Hippocampal formation (tissue), 2 donors: ENCODE measurements around the gene MAB21L2.
"Not testable (repeated sequence)": the region's sequence is repeated elsewhere in the genome, so short reads cannot be mapped to it uniquely, and the experiment has no call there.

ENCODE experiments used
- DNase-seq, 2 donors: peaks; one replicate each; lab custom pipeline; 2025; lab: John Stamatoyannopoulos, UW

MAB21L2 gene

DNA sequence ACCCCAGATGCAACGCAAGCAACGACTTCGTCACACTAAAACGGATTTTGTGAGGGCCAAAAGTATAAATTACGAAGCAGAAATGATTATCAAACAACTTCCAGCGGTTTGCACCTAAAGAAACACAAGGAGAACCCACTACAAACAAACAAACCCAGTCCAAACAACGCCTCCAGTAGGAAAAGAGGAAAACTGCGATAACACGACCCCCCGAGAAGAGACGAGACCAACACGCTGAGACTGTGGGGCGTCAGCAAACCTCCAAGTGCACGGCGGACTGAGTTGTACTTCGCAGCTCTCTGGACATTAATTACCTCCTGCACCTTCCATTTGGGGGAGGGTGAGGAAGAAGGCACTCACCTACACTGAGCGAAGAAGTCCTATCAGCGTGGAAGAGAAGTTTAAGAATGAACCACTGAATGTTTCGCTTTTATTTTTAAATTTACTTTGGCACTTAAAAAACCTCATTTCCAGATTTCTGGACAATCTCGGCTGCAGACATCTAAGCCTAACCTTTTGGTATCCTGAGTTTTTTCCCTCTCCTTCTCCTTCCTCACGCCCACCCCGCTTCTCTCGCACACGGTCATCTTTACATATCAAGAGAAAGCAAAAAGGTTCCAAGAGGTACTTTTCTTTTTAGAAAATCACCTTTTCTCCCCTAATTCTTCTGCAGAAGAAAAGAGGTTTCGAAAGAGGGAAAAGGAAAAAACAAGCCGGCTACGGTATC is at the start of gene MAB21L2:
MAB21L2 (plus strand) TSS at position 6 of the 727 bp plus-strand sequence. CDS start 879 bp downstream, outside the sequence.
- no peak for DNase-seq

DNA sequence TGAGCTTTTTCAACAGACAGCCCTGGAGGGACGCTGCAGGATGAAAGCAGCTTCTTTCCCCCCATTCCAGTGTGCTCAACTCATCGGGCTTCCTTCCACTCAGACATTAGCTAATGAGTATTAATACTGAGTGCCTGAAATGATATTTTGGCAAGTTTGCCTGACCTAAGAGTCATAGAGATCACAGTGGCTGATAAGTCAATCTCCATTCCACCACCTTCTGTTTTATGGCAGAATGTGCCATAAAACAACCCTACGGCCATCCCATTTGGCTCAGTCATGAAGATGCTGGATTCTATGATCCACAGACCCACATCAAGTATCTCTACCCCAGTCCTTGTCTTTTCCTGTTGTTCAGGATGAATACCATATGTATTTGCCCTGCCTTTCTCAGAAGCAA is 48.3 kb upstream of the MAB21L2 start:
- DNase-seq, result no peak

DNA sequence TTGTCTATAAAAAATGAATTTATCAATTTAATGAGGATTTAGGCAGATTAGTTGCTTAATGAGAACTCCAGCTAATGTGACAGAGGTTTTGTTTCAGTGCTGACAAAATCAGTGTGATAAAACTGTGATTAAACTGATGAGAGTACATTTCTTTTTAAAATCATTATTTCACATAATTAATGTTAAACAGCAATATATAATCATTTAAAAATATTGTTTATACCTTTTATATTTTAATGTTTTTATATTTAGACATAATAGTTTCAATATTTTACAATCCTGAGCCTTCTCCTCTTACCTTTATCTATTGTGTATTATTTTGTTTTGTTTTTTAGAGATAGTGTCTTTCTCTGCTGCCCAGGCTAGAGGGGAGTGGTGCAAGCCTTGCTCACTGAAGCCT is 47.1 kb upstream of the MAB21L2 start:
- no peak for DNase-seq

DNA sequence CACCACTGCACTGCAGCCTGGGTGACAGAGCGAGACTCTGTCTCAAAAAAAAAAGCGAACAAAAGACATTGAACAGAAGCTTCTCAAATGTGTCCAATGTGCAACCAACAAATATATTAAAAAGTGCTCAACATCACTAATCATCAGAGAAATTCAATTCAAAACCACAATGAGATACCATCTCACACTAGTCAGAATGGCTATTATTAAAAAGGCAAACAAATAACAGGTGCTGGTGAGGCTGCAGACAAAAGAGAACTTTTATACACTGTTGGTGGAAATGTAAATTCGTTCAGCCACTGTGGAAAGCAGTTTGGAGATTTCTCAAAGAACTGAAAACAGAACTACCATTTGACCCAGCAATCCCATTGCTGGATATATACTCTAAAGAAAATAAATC is 44.0 kb upstream of the MAB21L2 start:
- DNase-seq, result not testable (repeated sequence)

- no peak for DNase-seq
Measured at GRCh38 chr4:150540536-150540935, 41.4 kb upstream of the MAB21L2 start.

GRCh38 chr4:150540959-150541360 is 41.0 kb upstream of the MAB21L2 start:
- DNase-seq, result no peak

DNA sequence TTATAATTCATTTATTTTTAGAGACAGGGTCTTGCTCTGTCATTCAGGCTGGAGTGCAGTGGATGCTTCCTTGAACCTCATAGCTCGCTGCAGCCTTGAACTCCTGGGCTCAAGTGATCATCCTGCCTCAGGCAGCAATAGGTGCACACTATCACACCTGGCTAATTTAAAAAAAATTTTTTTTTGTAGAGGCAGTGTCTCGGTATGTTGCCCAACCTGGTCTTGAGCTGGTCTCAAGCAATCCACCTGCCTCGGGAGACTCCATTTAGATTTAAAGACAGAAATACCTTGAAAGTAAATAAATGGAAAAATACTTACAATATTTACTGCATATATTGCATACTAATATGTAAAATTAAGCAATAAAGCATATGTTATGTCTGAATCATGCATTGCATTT is 40.3 kb upstream of the MAB21L2 start:
- no peak for DNase-seq

DNA sequence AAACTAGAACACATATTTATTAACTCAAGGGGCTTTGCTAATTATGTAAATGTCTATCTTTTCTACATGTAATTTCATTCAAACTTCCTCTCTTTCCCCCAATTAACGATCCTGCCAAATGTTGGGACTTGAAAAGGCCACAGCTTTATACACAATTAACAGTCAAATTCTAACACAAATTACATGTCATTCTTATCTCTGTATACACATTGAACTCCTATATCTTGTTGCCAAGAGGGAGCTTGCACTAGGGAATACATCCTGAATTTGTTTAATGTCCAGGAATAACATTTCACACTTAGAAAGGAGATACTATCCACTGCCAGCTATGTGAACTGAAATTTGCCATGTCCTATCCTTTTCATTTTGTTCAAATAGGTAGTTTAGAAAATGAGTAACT is 38.9 kb upstream of the MAB21L2 start:
- no peak for DNase-seq

- no peak for DNase-seq
Measured at GRCh38 chr4:150546286-150546685, 35.7 kb upstream of the MAB21L2 start.

DNA sequence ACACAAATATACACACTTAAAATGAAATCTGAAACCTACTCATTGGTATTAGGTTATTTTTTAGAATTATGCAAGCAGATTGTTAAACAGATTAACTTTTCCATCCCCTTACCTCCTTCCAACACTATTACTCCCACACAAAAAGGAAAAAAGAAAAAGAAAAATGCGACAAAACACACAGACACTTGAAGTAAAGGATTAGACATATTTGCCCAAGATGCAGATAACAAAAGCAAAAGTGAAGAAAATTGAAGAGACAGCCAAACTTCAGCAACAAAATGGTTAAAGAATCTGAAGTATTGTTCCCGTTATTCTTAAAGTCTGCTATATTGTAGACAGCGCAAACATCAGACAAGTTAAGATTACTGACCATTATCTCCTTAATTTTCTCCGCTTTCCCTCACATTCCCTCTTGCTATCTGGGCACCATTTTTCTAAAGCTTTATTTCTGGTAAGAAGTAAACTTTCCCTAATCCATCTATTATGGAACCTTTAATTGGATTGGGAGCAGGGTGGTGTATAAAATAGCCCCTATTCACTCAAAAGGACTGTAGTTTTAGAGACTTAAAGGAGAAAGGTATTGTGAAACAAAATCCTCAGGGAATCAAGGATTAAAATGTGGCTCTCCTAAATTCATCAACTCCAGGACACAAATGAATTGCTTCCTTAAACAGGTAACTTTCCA is 34.7 kb upstream of the MAB21L2 start:
- DNase-seq, result no peak

- not testable (repeated sequence) for DNase-seq
Measured at GRCh38 chr4:150557811-150558210, 24.1 kb upstream of the MAB21L2 start.

GRCh38 chr4:150561143-150561737 is 20.7 kb upstream of the MAB21L2 start:
- no peak for DNase-seq

DNA sequence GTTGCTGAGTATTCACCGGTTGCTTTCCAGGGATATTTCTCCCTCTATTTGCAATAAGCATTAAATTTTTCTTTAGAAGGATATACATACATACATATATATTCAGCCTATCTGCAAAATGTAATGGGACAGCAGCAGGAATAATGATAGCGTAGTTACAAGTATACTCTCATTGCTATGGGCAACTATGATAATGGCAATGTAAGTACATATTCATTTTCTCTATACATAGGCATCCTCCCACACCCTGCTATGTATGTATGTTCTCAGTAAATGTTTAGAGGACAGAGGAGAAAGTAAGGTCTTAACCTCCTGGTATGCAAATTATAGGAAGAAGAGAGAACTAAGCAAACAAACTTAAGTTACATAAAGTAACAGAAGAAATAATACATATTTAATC is 19.7 kb upstream of the MAB21L2 start:
- no peak for DNase-seq

DNA sequence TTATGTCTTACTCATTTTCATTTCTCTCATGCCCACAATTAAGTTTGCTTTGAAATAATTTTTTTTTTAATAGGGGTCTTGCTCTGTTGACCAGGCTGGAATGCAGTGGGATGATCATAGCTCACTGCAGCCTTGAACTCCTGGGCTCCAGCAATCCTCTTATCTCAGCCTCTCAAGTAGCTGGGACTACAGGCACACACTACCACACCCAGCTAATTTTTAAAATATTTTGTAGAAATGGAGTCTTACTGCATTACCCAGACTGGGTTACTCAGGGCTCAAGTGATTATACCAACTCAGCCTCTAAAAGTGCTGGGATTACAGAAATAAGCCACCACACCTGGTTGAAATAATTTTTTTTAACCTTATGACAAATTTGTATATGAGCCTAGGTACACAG is 19.2 kb upstream of the MAB21L2 start:
- DNase-seq, result no peak

- not testable (repeated sequence) for DNase-seq
Measured at GRCh38 chr4:150564967-150565366, 17.0 kb upstream of the MAB21L2 start.

DNA sequence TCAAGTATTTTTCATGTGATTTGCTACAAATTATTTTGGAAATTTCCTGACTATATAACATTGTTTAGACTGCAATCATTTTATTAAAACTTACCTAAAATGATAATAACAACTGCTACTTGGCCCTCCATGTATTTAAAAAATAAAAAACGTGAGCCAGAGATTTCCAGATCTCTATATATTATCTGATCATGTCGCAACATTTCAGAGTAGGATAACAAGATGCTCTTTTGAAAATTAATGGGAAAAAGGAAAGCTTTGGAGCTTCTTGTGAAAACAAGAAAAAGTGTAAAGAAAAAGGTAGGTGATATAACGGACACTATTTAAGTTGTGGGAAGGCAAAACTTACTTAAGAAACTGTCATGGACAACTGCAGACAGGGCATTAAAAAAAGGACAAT is 14.9 kb upstream of the MAB21L2 start:
- DNase-seq, result no peak

DNA sequence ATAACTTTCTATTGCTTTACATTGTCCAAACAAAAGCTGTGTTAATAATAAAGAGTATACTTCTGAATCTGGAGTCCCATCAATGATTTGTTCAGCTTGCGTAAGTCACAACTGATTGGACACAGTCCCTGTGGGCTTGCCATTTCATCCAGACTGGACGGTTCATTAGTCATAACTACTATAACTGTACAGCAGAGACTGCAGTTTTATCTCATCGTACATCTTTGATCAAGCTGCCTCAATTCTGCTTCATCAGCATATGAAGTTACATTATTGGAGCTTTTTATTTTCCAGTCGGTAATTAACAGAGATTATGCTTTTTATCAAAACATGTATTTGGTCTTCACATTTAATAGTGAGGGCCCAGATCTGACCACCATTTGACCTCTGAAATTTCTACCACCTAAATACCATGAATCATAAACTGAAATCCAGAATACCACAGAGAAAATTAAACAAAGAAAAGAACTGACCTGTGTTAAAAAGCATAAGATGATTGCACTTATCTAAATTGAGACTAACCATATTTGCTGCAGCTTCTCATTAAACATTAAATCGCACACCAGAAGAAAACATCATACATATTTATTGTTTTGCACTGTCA is 12.5 kb upstream of the MAB21L2 start:
- no peak for DNase-seq

DNA sequence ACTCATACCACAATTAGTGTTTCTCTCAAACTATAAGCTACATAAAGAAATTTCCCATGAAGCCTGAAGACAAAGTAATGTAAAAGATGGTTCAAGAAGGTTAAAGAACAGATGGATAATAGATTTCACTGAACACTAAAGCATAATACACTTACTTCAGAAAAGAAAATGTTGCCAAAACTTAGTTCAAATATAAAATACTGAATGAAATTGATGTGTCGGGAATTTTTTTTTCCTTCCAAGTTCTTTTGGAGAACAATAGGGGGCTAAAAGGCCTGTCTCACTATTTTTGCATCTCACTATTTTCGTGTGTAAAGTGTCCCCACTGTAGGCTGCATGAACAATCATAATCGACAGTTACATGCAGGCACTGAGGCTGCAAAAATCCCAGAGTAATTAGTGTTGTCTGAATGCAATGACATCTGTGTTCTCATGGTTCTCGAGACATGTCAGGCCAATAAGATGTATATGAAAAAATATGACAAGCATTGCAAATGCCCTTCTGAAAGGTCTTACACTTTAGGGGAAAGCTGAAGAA is 11.9 kb upstream of the MAB21L2 start:
- DNase-seq, result no peak

DNA sequence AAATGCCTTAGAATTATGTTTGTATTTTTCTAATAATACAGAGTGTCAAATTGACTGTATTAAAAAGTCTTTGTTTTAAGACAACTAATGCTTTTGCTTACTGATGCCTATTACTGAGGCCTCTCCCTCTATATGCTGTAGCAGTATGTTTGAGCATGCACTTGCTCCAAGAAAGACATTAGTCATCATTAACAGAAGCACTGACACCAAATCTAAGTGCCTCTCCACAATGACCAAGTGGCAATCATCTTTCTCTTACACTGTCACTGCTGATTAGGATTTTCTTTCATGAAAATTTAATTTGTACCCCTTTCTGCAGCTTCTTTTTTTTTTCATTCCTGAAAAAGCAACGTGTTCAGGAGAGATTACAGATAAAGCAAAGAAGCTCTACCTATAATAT is 11.1 kb upstream of the MAB21L2 start:
- DNase-seq, result no peak

GRCh38 chr4:150572704-150573504 is 9.0 kb upstream of the MAB21L2 start:
- DNase-seq, result no peak

DNA sequence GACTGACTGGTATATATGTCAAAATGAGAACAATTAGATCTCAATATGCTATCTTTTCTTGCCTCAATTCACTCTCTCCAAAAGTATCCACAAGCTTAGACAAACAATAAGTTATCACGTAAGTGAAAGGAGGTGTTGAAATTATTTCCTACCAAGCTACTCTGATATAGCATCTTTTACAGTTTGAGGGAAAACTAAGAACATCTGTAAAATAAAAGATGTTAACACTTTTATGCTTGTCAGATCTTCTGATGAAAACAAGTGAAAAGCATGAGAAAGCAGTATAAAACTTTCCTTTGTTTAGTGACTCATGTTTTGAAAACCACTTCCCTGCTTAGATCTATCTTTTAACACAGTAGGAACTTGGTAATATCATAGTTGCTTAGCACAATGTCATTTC is 8.4 kb upstream of the MAB21L2 start:
- no peak for DNase-seq

DNA sequence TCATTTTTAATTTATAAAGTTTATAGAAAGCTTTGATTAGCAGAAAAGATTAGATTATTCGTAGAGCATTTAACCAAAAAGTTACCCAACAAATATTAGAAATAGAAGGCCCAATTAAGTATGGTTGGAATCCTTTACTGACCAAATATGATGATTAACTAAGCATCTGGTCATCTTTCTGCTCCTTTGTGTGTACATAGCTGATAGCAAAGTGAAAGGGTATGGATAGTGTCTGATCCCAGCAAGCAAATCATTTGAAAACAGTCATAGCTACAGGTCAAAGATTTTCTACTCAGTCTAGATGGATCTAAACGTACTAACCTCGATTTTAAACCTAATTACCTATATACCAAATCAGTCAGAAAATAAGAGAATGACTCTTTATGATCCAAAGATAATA is 7.3 kb upstream of the MAB21L2 start:
- no peak for DNase-seq
